GM11168 (cell line): ENCODE results near the gene CNTNAP1.

Source experiments
- in situ Hi-C: fragments of 300-500 bp; cut with MboI; formaldehyde crosslinking; loops from one replicate; pipeline ENCODE4 v1.12.0; 2022; ENCODE audit warnings: low sequenced_read_pairs; ENCODE audit not compliant: unreplicated experiment

The CNTNAP1 gene

DNA sequence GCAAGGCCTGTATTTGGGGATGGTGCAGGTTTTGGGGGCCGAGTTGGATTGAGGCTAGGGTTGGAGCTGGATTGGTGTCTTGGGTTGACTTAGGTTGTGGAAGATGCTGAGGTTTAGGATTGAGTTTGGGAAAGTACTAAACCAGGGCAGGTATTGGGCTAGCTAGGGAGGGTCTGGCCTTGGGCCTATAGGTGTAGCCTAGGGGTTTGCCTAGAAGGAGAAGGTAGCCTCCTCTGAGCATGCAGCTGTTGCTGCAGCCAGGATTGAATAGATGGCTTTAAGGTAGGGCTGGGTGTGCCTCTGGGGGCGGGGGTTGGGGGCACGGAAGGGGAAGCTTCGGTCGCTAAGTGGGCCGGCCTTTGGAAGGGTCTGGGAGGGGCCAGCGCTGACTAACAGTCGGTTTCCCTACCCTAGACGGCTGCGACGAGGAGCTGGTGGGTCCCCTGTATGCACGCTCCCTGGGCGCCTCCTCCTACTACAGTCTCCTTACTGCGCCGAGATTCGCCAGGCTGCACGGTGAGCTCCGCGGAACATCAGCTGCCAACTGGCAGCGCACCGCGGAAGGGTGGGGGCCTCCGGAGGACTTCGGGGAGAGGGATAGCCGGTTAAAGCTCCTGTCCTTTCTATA is 1.2 kb downstream of the CNTNAP1 start:
- in situ Hi-C loops = no loop called here

GRCh38 chr17:42684929-42685556 is 2.7 kb downstream of the CNTNAP1 start:
- in situ Hi-C loops = no loop called here

DNA sequence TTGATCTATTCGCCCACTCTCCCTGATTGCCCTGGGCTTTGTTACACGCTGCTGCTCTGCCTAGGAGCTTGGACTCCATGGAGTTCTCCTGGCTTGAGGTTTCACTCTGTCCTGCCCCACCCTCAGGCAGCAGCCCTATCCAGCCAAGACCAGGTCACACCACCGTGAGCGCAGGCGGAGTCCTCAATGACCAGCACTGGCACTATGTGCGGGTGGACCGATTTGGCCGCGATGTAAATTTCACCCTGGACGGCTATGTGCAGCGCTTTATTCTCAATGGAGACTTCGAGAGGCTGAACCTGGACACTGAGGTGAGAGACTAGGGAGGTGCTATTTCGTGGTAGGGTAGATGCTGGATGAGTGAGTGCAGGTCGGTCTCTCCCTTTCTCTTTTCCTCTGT is 3.5 kb downstream of the CNTNAP1 start:
- in situ Hi-C loops = no loop called here

DNA sequence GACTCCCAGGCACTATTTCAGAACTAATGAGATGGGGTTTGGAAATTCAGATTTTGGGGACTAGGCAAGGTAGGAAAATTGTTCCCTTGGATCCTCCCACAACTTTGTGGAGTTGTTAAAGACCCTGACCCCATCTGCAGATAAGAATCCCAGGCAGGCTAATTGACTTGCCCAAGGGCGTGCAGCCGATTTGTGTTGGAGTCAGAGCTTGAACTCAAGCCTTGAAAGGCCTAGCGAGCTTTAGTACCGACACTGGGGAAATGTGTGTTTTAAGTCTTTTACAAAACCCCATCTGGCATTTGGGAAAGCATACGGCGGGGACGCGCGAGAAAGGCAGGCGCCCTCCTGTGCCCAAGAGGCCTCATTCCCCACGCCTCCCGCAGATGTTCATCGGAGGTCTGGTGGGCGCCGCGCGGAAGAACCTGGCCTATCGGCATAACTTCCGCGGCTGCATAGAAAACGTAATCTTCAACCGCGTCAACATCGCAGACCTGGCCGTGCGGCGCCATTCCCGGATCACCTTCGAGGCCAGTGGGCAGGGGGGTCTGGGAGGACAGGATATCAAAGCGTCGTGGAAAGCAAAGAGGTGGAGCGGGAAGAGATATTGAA is 4.3 kb downstream of the CNTNAP1 start:
- in situ Hi-C loops = no loop called here

DNA sequence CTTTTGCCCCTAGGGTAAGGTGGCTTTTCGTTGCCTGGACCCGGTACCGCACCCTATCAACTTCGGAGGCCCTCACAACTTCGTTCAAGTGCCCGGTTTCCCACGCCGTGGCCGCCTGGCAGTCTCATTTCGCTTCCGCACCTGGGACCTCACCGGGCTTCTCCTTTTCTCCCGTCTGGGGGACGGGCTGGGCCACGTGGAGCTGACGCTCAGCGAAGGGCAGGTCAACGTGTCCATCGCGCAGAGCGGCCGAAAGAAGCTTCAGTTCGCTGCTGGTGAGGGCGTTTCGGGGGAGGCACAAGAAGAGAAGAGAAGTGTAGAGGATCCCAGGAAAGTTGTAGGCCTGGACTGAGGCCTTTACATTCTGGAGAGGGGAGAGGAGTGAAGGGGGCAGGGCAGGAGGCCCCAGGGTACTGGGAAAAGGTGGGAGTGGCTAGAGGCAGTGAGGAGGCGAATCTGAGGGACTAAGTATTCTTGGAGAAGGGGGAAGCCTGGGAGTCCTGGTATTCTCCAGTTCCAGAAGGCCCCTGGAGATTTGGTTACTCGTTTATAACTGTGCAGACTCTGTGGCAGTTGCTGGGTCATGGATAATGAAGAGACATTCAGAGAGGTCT is 5.5 kb downstream of the CNTNAP1 start:
- in situ Hi-C loops = no loop called here

DNA sequence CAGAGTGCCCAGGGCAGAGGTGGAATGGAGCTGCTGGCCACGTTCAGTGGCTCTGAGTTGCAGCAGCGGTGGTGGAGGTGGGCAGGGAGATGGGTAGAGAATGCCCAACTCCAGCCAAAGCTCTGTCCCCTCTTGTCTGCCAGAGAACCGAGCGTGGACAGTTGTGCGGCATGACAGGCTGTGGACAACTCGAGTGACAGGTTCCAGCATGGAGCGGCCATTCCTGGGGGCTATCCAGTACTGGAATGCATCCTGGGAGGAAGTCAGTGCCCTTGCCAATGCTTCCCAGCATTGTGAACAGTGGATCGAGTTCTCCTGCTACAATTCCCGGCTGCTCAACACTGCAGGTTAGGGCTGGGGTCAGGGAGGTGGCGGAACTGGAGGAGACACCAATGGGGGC is 8.3 kb downstream of the CNTNAP1 start:
- in situ Hi-C loops = no loop called here

DNA sequence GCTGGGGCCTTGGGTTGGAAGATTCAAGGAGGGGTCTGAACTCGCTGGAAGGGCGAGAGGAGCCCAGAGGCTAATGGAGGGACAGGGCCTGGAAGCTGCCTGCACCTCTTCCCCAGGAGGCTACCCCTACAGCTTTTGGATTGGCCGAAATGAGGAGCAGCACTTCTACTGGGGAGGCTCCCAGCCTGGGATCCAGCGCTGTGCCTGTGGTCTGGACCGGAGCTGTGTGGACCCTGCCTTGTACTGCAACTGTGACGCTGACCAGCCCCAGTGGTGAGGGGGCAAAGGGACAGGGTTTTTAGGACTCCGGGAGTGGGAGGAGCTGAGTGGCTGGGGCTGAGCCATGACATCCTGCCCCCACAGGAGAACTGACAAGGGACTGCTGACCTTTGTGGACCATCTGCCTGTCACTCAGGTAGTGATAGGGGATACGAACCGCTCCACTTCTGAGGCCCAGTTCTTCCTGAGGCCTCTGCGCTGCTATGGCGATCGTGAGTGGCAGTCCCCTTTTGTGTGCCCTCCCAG is 8.8 kb downstream of the CNTNAP1 start:
- in situ Hi-C loops = no loop called here

- in situ Hi-C loops = no loop called here
Measured at GRCh38 chr17:42692489-42692888, 10.2 kb downstream of the CNTNAP1 start.

GRCh38 chr17:42694524-42694923 is 12.2 kb downstream of the CNTNAP1 start:
- in situ Hi-C loops = no loop called here

- in situ Hi-C loops = no loop called here
Measured at GRCh38 chr17:42695500-42695899, 13.2 kb downstream of the CNTNAP1 start.

- in situ Hi-C loops = no loop called here
Measured at GRCh38 chr17:42697108-42697811, 14.9 kb downstream of the CNTNAP1 start.

DNA sequence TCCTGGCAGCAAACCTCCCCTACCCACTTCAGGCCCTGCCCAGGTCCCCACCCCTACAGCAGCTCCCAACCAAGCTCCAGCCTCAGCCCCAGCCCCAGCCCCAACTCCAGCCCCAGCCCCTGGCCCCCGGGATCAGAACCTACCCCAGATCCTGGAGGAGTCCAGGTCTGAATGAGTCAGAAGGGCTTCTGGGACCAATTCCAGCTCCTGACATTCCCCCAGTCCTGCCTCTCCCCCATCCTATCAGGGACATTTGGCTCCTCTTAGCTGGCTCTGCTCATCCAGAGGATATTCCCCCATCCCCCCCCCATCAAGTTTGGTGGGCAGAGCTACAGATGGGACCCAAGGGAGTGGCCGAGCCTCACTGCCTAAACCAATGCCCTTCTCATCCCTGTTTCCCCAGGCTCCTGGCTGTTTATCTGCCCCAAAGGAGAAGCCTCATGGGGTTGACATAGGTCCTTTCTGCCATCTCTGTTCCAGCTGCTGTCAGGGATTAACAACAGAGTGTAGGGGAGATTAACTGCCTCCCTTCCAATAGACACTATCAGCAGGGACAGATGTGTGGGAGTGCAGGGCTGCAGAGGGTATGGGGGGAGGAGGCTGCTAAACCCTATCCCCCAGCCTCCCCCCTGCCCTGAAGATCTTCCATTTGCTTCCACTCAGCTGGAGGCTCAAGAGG is 16.5 kb downstream of the CNTNAP1 start:
- in situ Hi-C loops = no loop called here

GRCh38 chr17:42699415-42699740 is 17.0 kb downstream of the CNTNAP1 start:
- in situ Hi-C loops = no loop called here

DNA sequence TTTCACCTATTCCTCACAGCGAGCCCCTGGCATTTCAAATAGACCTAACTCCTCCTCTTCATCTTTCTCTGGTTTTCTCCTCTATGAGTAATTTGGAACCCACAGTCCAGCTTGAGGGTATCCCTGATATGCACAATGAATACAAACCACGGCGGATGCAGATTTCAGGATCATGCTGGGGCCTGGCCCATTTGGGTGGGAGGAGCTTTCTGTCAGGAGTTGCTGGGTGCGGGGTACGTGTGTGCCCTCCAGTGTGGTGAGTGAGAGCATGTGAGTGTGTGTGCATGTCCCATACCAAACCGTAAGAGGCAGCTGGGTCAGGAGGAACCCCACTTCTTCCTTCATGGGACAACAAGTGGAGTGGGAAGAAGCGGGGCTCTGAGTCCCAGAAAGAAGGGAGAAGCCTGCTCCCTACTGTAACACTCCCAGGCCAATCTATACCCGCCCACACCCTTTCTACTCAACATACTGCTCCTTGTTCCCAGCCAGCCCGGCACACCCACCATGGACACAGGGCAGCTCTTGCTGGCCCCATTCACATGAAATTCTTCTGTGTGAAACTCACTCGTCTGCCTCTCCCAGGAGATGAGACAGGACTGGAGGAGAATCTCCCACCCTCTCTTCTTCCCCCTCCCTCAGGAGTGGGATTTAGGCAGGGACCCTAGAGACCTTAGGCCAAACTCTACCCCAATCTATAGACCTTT is 18.4 kb downstream of the CNTNAP1 start:
- in situ Hi-C loops = no loop called here

GRCh38 chr17:42702446-42702845 is 20.1 kb downstream of the CNTNAP1 start:
- in situ Hi-C loops = no loop called here

DNA sequence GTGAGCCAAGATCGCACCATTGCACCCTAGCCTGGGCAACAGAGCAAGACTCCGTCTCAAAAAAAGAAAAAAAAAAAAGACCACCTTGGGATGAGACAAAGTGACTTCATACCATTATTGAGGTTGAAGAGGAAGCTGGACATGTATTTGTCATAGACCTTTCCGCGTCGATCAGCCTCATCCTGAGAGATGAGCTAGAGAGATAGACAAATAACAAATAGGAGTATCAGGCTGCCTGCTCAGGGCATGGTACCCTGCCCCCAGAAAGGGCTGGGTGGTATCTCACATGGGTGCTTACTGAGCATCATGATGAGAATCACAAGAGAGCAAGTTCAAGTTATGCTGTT is 22.1 kb downstream of the CNTNAP1 start:
- in situ Hi-C loops = no loop called here

DNA sequence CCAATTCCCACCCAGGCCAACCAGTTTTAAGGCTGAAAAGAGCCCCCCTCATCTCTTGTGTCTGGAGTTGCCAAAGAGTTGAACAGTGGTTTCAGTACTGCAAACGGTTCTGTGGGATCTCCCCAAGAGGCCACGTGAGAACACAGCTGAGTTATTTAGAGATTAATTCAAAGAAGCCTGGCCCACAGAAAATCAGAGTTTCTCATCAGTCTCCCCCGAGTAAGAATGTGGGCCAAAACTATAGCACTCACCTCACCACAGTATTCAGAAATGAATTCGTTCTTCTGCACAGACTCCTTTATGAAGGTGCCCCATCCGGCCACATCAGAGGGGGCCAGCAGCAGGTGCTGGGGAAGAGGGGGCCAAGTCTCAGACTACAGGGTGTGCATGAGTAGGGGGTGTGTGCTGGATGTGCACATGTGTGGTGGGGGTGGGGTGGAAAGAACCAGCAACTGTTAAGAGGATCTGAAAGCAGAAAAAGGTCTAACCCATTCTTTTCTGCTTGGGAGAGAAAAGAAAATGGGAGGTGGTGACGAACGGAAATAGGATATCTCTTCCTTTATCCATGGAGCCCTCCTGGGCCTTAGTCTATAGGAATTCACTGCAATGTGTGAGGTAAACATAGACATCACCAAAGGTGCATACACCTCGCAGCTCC is 22.6 kb downstream of the CNTNAP1 start:
- in situ Hi-C loops = no loop called here

DNA sequence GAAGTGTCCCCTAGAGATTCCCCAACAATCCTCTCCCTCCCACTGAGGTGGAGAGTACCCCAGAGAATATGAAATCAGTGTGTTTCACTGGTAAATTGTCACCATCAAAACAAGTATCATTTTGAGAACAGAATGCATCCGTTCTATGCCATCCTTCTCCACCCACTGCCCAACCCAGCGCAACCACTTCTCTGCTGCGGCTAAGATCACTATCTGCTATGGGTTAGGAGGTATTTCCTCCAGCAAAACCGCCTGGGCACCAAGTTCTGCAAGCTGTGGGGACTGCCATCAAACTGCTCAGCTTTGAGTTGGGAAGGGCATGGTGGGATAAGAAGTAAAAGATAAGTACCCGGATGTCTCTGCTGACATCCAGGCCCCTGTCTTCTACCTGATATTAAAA is 24.4 kb downstream of the CNTNAP1 start:
- in situ Hi-C loops = no loop called here

GRCh38 chr17:42708588-42708987 is 26.3 kb downstream of the CNTNAP1 start:
- in situ Hi-C loops = no loop called here
